Mesenchymal stem cell (in vitro differentiated cells and primary cell): ENCODE data around the gene KIF20B.
A peak's percentile ranks its signal among the peaks of the same experiment; 100 is the strongest.
"Not testable (repeated sequence)": the region's sequence is repeated elsewhere in the genome, so short reads cannot be mapped to it uniquely, and the experiment has no call there.

ENCODE experiments used
- DNase-seq: peaks from one replicate; pipeline ENCODE4 v3.0.0-alpha.2; 2013
- H2AFZ ChIP-seq: one replicate; pipeline ENCODE4 v1.6.1; 2013; ENCODE audit warnings: low read depth, mild to moderate bottlenecking, control low read depth, inconsistent platforms, low read length, moderate library complexity
- H2AK5ac ChIP-seq: 2 replicates; pipeline ENCODE4 v1.6.1; 2013; ENCODE audit warnings: low read length, moderate library complexity, mild to moderate bottlenecking, inconsistent platforms; ENCODE audit not compliant: severe bottlenecking
- H2BK120ac ChIP-seq: one replicate; pipeline ENCODE4 v1.6.1; 2013; ENCODE audit warnings: low read depth, mild to moderate bottlenecking, inconsistent platforms, low read length, moderate library complexity
- H2BK12ac ChIP-seq, 2 experiments: one replicate each; pipeline ENCODE4 v1.6.1; 2013; ENCODE audit warnings: inconsistent platforms in 2 of 2, low read length in 2 of 2, mild to moderate bottlenecking in 2 of 2, moderate library complexity in 2 of 2, control low read depth in 1 of 2
- H2BK15ac ChIP-seq: one replicate; pipeline ENCODE4 v1.6.1; 2013; ENCODE audit warnings: mild to moderate bottlenecking, low read depth, inconsistent platforms; ENCODE audit not compliant: poor library complexity, severe bottlenecking
- H2BK5ac ChIP-seq: 2 replicates; pipeline ENCODE4 v1.6.1; 2013; ENCODE audit warnings: low read depth, mild to moderate bottlenecking, low read length, control low read depth, inconsistent platforms; ENCODE audit not compliant: poor library complexity, severe bottlenecking
- H3K14ac ChIP-seq, 2 experiments: one replicate each; pipeline ENCODE4 v1.6.1; 2013; ENCODE audit warnings: inconsistent platforms in 2 of 2, low read length in 2 of 2, control low read depth in 1 of 2, mild to moderate bottlenecking in 1 of 2, moderate library complexity in 1 of 2
- H3K18ac ChIP-seq, 2 experiments: one replicate each; pipeline ENCODE4 v1.6.1; 2013; ENCODE audit warnings: inconsistent platforms in 2 of 2, low read length in 2 of 2, control low read depth in 1 of 2, low read depth in 1 of 2, mild to moderate bottlenecking in 1 of 2
- H3K23ac ChIP-seq, 2 experiments: one replicate each; pipeline ENCODE4 v1.6.1; 2013; ENCODE audit warnings: inconsistent platforms in 2 of 2, low read length in 2 of 2, mild to moderate bottlenecking in 2 of 2, moderate library complexity in 2 of 2, control low read depth in 1 of 2
- H3K27ac ChIP-seq: 2 replicates; pipeline ENCODE4 v1.5.1; 2013; ENCODE audit warnings: mild to moderate bottlenecking, moderate library complexity, low read length, control low read depth, inconsistent platforms; ENCODE audit not compliant: poor library complexity, severe bottlenecking
- H3K27me3 ChIP-seq, 2 experiments: 2 replicates each; pipeline versions ENCODE4 v1.6.1 to v1.7.0; 2013; ENCODE audit warnings: low read length in 2 of 2, mild to moderate bottlenecking in 2 of 2, moderate library complexity in 2 of 2, control low read depth in 1 of 2, inconsistent platforms in 1 of 2; ENCODE audit not compliant: control insufficient read depth in 1 of 2, insufficient read depth in 1 of 2
- H3K36me3 ChIP-seq, 2 experiments: 2 replicates each; pipeline versions ENCODE4 v1.6.1 to v1.7.0; 2013; ENCODE audit warnings: low read length in 2 of 2, control low read depth in 1 of 2, inconsistent platforms in 1 of 2, low read depth in 1 of 2, mild to moderate bottlenecking in 1 of 2; ENCODE audit not compliant: insufficient read depth in 2 of 2, control insufficient read depth in 1 of 2
- H3K4ac ChIP-seq, 2 experiments: one replicate each; pipeline ENCODE4 v1.6.1; 2013; ENCODE audit warnings: inconsistent platforms in 2 of 2, low read length in 2 of 2, mild to moderate bottlenecking in 2 of 2, moderate library complexity in 2 of 2, control low read depth in 1 of 2, low read depth in 1 of 2
- H3K4me1 ChIP-seq: 2 replicates; pipeline ENCODE4 v1.6.1; 2013; ENCODE audit warnings: low read depth, low read length, control low read depth; ENCODE audit not compliant: control insufficient read depth, insufficient read depth
- H3K4me2 ChIP-seq: 2 replicates; pipeline ENCODE4 v1.6.1; 2013; ENCODE audit warnings: low read length, mild to moderate bottlenecking, inconsistent platforms; ENCODE audit not compliant: poor library complexity, severe bottlenecking
- H3K4me3 ChIP-seq, 2 experiments: 2 replicates each; pipeline versions ENCODE4 v1.5.1 to v1.7.0; 2013; ENCODE audit warnings: low read length in 2 of 2, mild to moderate bottlenecking in 2 of 2, control low read depth in 1 of 2, low read depth in 1 of 2; ENCODE audit not compliant: insufficient read depth in 1 of 2
- H3K79me1 ChIP-seq: replicated peaks from 2 replicates; pipeline ENCODE4 v1.6.1; 2013; ENCODE audit warnings: mild to moderate bottlenecking, control low read depth, low read length, inconsistent platforms; ENCODE audit not compliant: poor library complexity, severe bottlenecking
- H3K9ac ChIP-seq: 2 replicates; pipeline ENCODE4 v1.7.0; 2013; ENCODE audit warnings: mild to moderate bottlenecking, low read length, moderate library complexity
- H3K9me3 ChIP-seq: 2 replicates; pipeline ENCODE4 v1.7.0; 2013; ENCODE audit warnings: mild to moderate bottlenecking, low read length; ENCODE audit not compliant: control insufficient read depth
- H4K8ac ChIP-seq: one replicate; pipeline ENCODE4 v1.6.1; 2013; ENCODE audit warnings: inconsistent platforms, mild to moderate bottlenecking, low read length, moderate library complexity
- H4K91ac ChIP-seq: one replicate; pipeline ENCODE4 v1.6.1; 2013; ENCODE audit warnings: mild to moderate bottlenecking, low read length, inconsistent platforms
- WGBS: methylation state at CpG from one replicate; pipeline ENCODE4 v1.1.7; 2013; ENCODE audit warnings: mixed read lengths; 5-methylcytosine and 5-hydroxymethylcytosine counted together

KIF20B gene

DNA sequence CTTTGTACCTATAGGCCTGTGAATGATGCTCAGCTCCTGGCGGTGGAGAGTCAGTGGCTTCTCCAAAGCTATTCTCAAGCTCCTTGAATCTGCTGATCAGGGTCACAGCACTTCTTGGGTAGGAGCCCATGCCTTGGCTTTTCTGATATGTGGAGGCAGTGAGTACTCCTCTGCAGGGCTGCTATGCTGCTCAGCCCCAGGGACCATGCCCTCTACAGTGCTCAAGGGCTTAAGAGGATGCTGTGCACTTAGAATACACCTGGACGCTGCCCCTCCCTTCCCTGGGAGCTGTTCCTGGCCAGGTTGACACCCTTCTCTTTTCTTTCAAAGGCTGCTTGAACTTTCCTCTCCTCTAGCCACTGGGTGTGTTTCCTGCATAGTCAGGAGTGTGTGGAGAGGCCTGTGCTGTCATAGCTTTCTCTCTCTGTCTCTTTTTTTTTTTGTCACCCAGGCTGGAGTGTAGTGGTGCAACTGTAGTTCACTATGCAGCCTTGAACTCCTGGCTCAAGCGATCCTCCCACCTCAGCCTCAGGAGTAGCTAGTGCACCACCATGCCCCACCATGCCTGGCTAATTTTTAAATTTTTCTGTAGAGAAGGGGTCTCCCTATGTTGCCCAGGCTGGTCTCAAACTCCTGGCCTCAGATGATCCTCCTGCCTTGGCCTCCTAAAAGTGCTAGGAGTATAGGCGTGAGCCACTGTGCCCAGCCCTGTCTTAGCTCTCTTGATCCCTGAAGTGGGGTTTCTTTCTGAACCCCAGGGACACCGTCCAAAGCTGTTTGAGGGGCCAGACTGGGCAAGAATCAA lies 113.9 kb downstream of the KIF20B start:
- H3K4ac ChIP-seq: no peak overlapping the region
- peak overlapping the region in 1 of 2 experiments; percentile 28 for H3K14ac ChIP-seq
- H3K4me3 ChIP-seq: no peak overlapping the region
- no peak overlapping the region for H3K9ac ChIP-seq
- 70% methylated on average over 5 of the region's 5 CpGs for WGBS
- H2BK15ac ChIP-seq: no peak overlapping the region
- H2BK5ac ChIP-seq: no peak overlapping the region
- no peak overlapping the region for H2AK5ac ChIP-seq
- no peak overlapping the region for H3K4me2 ChIP-seq
- DNase-seq: no peak
- no peak overlapping the region for H2BK12ac ChIP-seq
- H3K4me1 ChIP-seq: no peaks in the 10 kb centered on the region
- H3K27me3 ChIP-seq: peaks cover 0 to 14% of the 10 kb centered on the region in 2 experiments
- H4K8ac ChIP-seq: no peak overlapping the region
- H3K9me3 ChIP-seq: no peaks in the 10 kb centered on the region
- H3K36me3 ChIP-seq: no peaks in the 10 kb centered on the region
- H3K79me1 ChIP-seq: no peaks in the 10 kb centered on the region
- peak overlapping the region in 1 of 2 experiments; percentile 52 for H3K23ac ChIP-seq
- H2BK120ac ChIP-seq: no peak overlapping the region
- no peak overlapping the region for H2AFZ ChIP-seq
- no peak overlapping the region for H3K27ac ChIP-seq
- H4K91ac ChIP-seq: no peak overlapping the region
- H3K18ac ChIP-seq: no peak overlapping the region

DNA sequence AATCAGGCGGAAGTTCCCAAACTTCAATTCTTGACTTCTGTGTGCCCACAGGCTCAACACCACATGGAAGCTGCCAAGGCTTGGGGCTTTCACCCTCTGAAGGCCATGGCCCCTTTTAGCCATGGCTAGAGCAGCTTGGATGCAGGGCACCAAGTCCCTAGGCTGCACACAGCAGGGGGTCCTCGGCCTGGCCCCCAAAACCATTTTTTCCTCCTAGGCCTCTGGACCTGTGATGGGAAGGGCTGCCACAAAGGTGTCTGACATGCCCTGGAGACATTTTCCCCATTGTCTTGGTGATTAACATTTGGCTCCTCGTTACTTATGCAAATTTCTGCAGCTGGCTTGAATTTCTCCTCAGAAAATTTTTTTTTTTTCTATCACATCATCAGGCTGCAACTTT lies 117.6 kb downstream of the KIF20B start:
- not testable (repeated sequence) for H3K27me3 ChIP-seq, H3K9me3 ChIP-seq, H3K4me1 ChIP-seq, H4K91ac ChIP-seq, H3K4me2 ChIP-seq, H2AK5ac ChIP-seq, H3K23ac ChIP-seq, H2AFZ ChIP-seq, H2BK5ac ChIP-seq, H3K18ac ChIP-seq, H3K79me1 ChIP-seq, H3K27ac ChIP-seq, H2BK12ac ChIP-seq, H2BK120ac ChIP-seq, H3K4me3 ChIP-seq, H3K36me3 ChIP-seq, DNase-seq, H4K8ac ChIP-seq, H3K14ac ChIP-seq, H3K4ac ChIP-seq, H3K9ac ChIP-seq, H2BK15ac ChIP-seq
- WGBS: 72% methylated on average over 3 of the region's 3 CpGs
